NCI-H510A (cell line): ENCODE data around the gene CSKMT.
"Not testable (repeated sequence)": the region's sequence is repeated elsewhere in the genome, so short reads cannot be mapped to it uniquely, and the experiment has no call there.

Source experiments
- DNase-seq: peaks from one replicate; lab custom pipeline; 2025; lab: John Stamatoyannopoulos, UW

The CSKMT gene

DNA sequence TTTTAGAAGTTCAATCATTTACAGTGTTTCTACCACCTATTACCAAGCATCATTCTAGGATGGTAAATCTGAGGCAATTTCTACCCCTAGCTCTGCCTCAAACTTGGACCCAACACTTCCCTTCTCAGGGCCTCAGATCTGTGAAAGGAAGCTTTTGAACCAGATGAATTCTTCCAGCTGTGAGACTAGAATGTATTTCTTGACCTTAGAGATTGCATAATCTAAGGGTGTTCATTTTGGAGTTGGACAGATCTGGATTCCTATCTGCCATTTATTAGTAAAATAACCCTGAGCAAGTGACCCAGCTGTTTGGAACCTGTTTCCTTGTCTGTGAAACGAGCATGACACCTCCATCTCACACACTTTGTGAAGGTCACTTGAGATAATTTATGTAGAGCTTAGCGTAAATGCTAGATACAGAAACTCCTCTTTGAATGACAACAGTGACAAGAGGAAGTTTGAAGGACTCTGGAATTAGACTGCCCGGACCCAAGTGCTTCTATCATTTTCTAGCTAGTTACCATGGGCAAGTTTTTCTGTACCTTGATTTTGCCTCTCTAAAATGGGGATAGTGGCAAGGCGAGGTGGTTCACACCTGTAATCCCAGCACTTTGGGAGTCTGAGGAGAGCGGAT, 8.2 kb upstream of the CSKMT start:
- no peak for DNase-seq

DNA sequence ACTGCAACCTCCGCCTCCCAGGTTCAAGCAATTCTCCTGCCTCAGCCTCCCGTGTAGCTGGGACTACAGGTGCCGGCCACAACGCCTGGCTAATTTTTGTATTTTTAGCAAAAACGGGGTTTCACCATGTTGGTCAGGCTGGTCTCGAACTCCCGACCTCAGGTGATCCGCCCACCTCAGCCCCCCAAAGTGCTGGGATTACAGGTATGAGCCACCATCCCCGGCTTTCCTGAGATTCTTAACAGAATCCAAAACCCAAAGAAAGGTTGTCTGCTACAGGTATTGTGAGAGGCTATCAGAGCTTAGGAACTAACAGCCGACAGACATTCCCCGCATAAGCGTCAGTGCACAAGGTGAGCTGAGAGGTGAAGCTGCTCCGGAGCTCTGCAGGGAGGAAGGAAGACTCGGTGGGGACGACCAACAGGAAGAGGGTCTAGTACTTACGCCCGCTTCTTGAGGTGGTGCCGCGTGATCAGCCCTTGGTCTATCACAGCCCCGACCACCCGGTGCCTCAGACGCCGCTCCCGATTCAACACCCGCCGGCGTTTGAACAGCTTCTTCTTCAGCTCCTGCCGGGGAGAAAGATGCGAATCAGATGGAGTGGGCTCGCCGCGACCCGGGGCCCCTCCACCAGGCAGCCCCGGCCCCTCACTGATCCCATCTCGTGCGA, 572 bp upstream of the CSKMT start:
- DNase-seq: peak; percentile 23

DNA sequence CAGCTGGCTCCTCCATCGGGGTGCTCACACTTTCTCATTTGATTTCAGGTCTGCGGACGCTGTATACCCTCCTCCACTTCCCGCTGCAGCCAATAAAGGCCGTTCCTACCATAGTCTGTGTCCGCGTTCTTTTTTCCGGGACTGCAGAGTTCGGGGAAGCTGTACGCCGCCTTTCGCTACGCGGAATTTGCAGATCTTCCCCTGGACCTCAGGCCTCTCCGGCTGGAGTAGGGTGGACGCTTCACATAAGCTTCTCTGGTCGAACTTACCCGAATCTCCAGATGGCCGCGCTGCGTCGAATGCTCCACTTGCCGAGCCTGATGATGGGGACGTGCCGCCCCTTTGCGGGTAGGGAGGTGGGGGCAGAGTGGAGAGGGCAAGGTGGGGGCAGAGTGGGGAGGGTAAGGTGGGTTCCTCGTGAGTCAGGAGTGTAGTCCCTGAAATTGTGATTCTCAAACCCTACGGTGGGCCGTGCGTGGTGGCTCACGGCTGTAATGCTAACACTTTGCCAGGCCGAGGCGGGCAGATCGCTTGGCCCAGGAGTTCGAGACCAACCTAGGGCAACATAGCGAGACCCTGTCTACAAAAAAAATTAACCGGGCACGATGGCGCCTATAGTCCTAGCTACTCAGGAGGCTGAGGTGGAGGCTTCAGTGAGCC, 617 bp downstream of the CSKMT start:
- DNase-seq: peak; percentile 15

DNA sequence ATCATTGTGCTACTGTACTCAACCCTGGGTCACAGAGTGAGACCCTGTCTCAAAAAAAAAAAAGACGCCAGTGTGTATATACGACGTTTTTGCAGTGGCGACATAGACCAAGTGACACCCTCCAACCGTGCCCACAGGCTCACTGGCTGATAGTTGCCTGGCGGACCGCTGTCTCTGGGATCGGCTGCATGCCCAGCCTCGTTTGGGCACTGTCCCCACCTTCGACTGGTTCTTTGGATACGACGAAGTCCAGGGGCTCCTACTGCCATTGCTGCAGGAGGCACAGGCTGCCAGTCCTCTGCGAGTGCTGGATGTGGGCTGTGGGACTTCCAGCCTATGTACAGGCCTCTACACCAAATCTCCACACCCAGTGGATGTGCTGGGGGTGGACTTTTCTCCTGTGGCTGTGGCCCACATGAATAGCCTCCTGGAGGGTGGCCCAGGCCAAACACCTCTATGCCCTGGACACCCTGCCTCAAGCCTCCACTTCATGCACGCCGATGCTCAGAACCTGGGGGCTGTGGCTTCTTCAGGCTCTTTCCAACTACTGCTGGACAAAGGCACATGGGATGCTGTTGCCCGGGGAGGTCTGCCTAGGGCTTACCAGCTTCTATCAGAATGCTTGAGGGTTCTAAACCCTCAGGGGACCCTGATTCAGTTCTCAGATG, 1.3 kb downstream of the CSKMT start:
- no peak for DNase-seq

GRCh38 chr11:62667460-62667859, 2.3 kb downstream of the CSKMT start:
- no peak for DNase-seq

DNA sequence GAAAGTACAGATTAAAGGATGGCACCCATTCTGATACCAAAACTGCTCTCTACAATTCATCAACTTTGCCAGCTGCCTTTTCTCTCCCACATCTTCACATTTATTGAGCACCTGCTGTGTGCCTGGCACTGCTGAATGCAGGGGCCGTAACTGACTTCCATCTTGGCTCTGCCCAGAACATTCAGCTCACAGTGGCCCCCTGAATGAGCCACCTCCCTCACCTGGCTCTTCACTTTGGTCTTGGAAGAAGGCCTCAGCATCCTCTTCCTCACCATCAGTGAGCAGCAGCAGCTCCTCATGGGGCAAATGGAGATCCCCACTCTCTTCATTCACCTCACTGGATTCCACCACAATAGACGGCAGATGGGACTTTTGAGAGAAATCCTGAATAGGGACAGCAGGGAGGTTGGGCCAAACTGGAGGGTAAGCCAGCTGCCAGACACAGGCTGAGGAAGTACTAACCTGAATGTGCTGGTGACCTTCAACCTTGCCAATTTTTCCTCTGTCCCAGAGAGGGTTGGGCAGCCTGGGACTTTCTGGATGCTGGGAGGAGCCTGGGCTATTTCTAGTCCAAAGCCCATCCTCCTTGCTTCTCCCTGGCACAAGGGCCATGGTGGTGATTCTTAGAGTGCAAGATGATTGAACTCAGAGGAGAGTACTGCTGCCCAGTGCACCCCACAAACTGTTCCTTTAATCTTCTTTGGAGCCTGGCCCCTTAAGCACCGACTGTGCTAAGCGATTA, 4.5 kb downstream of the CSKMT start:
- no peak for DNase-seq

- DNase-seq: no peak
Measured at GRCh38 chr11:62671236-62671607, 6.1 kb downstream of the CSKMT start.

DNA sequence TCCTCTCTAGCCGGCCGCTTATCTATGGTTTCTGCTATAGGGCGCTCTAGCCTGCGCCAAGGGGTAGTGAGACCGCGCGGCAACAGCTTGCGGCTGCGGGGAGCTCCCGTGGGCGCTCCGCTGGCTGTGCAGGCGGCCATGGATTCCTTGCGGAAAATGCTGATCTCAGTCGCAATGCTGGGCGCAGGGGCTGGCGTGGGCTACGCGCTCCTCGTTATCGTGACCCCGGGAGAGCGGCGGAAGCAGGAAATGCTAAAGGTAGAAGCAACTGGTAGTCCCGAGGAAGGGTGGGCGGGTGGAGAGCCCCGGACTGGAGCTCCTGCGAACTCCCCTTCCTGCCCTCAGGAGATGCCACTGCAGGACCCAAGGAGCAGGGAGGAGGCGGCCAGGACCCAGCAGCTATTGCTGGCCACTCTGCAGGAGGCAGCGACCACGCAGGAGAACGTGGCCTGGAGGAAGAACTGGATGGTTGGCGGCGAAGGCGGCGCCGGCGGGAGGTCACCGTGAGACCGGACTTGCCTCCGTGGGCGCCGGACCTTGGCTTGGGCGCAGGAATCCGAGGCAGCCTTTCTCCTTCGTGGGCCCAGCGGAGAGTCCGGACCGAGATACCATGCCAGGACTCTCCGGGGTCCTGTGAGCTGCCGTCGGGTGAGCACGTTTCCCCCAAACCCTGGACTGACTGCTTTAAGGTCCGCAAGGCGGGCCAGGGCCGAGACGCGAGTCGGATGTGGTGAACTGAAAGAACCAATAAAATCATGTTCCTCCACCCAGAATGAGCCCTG, 6.7 kb downstream of the CSKMT start, which contains the start of the genes LBHD1 and UQCC3:
TSS of gene LBHD1 (minus strand) at position 660 of the 782 bp plus-strand sequence. CDS start 2,236 bp downstream, outside the sequence.
TSS of gene UQCC3 (plus strand) at position 66 of the 782 bp plus-strand sequence. CDS start at position 139, 73 bp downstream.
- DNase-seq: peak; percentile 77

- DNase-seq: no peak
Measured at GRCh38 chr11:62673196-62673525, 8.0 kb downstream of the CSKMT start.

DNA sequence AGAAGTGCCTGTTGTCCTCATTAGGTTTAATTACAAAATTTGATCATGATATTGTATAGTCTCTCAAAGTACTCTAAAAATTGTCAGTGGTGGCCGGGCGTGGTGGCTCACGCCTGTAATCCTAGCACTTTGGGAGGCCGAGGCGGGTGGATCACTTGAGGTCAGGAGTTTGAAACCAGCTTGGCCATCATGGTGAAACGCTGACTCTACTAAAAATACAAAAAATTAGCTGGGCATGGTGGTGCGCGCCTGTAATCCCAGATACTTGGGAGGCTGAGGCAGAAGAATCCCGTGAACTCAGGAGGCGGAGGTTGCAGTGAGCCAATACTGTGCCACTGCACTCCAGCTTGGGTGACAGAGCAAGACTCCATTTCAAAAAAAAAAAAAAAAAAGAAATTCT, 10.3 kb downstream of the CSKMT start:
- not testable (repeated sequence) for DNase-seq

DNA sequence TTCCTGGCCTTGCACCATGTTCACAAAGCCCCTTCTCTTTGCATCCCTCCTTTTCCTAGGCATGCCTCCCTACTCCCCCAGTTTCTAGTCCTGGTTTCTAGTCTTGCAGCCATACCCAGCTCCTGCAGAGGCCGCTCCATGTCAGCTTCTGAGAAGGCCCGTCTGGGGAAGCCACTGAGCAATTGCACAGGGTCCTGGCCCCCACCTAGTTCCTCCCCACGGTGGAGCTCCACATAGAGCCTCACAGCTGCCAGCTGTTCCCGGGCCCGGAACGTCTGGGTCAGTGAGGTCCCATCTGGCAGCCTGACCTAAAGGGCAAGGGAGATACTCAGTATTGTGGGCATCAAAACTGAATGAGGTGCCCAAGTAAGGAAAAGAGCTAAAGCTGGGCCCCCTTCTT, 11.6 kb downstream of the CSKMT start:
- DNase-seq: no peak

- DNase-seq: no peak
Measured at GRCh38 chr11:62677156-62677555, 12.0 kb downstream of the CSKMT start.

DNA sequence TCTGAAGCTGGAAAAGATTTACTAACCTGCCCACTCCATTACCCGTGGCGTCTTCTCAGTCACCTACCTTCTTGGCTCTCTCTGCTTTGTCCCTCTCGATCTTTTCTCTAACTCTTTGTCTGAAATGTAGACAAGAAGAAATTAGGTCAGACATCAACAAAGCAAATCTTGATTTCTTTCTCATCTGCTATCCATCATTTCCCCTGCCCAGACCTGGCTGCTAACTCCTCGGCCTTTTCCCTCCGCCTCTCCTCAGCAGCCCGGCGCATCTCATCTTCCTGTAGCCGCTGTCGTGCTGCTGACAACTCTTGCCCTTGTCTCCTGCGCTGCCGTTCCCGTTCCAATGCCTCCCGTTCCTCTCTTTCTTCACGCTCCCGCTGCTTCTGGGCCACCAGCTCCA, 12.6 kb downstream of the CSKMT start:
- DNase-seq: no peak

DNA sequence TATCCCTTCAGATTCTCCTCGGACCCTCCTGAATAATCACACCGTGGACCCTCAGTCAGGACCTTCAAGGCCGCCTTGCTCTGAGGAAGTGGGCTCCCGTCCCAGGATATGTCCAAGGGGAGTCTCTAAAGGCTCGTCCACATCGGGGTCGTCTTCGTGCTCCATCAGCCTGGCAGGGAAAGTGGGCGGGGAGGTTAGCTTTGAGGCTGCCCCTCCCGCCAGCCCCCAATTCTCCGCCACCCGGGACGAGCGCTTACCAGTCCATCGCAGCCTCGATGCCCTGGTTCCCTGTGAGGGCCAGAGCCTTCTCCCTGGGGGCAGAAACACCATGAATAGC, 13.3 kb downstream of the CSKMT start:
- DNase-seq: no peak

DNA sequence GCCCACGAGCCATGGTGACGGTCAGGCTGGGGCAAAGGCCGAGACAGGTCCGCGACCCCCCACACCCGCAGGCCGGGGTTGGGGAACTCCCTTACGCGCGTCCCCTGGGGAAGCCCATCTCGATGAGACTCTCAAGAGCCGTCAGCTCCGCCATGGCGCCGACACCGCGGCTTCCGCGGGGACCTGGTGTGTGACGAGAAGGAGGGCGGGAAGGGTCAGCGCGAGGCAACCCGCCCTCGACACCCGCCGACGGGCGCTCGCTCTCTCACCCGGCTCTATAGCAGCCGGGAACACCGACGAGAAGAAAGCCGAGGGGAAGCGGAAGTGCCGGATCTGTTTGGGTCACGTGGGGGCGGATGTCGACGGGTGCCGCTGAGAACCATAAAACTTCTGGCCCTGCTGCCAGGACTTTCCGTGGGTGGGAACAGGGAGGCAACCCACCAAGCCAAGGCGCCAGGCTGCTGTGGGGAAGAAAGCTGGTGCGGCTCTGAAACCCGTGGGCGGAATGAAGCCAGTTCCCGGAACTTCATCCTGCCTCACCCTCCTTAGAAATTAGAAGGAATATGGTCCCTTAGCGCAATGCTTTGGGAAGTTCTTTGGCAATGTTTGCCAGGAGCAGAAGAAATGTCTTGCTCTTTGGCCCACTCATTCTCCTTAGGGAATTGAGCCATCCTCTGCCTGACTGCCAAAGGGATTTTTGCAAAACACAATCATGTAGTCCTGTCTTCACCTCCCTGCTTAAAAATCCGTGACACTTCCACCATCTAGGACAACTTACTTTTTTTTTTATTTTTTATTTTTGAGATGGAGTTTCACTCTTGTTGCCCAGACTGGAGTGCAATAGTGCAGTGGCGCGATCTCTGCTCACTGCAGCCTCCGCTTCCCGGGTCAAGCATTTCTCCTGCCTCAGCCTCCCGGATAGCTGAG, 13.9 kb downstream of the CSKMT start, which contains the start of gene UBXN1:
TSS of gene UBXN1 (minus strand) at position 304 of the 927 bp plus-strand sequence. CDS start at position 154, 150 bp downstream.
- peak; percentile 78 for DNase-seq

DNA sequence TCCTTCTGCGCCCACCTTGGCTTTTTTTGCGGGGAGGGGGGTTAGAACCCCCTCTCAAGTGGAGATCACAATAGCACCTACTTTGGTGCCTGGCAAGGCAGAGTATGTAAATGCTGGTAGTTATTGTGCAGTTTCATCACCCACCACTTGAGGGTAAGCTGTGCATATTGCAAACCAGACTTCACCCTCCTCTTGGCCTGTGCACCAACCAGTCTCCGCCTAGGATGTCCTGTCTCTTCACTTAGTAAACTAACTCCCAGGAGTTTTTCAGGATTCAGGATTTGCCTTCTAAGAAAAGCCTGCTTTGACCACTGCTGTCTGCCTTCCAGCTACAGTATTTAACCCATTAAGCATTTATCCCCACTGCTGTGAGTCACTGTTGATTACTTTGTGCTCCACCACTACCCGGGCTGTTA, 15.7 kb downstream of the CSKMT start:
- peak; percentile 41 for DNase-seq

DNA sequence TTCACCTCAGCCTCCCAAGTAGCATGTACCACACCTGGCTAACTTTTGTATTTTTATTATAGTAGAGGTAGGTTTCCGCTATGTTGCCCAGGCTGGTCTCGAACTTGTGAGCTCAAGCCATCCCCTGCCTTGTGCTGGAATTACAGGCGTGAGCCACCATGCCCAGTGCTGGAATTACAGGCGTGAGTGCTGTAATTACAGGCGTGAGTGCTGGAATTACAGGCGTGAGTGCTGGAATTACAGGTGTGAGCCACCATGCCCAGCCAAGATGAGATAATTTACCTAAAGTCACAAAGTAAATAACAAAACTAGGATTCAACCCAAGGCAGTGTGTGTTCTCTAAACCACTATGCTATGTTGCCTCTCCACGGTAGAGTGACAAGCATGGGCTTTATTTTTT, 17.4 kb downstream of the CSKMT start:
- DNase-seq: no peak

- DNase-seq: no peak
Measured at GRCh38 chr11:62687508-62688396, 22.6 kb downstream of the CSKMT start.

DNA sequence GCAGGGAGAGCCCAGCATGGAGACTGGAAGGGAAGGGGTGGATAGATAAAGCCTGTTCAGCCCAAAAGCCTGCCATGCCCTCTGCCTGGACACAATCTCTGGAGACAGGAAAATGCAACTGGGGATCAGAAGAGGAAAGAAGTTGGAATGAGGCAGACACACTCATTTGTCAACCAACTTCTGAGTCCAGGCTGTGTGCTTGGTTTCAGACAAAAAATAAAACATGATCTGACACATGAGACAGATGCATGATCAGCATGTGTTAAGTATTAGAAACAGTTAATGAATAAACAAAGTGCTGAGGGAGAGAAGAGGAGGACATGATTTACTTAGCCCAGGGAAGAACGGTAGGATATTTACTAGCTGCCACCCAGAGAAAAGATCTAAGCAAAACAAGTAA, 23.4 kb downstream of the CSKMT start:
- DNase-seq: no peak
